Epithelial cell of esophagus (primary cell): ENCODE results near the gene PTPMT1.

ENCODE experiments used
- DNase-seq: peaks from one replicate; pipeline ENCODE4 v3.0.0; 2010; ENCODE audit warnings: low read depth
- H3K4me3 ChIP-seq: 2 replicates; pipeline ENCODE4 v1.5.1; 2011; ENCODE audit warnings: mild to moderate bottlenecking, low read length, control low read depth
- TF ChIP-seq, protein P1 (sequence below): IDR thresholded peaks from 2 replicates; pipeline ENCODE4 v1.5.1; 2011; ENCODE audit warnings: low read depth, mild to moderate bottlenecking, low read length, control low read depth, inconsistent platforms; ENCODE audit not compliant: insufficient read depth; ENCODE audit errors: missing control alignments

Gene PTPMT1

DNA sequence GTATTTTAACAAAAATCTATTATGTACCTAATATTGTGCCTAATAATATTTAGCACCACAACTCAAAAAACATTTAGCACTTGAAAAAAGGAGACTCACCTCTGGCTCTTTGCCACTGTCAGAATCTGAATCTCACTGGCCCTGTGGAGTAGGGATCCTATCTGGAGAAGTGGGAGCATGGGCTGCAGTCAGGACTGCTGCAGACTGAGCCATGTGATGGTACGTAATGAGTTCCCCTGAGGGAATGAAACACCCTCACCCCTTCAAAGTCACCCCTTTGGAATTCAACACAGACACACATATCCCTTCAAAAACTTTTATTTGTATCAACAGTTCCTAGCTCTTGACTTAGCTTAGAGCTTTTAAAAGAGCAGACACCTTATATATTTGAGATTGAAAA lies 6.5 kb downstream of the PTPMT1 start:
- TF ChIP-seq, protein P1, sequence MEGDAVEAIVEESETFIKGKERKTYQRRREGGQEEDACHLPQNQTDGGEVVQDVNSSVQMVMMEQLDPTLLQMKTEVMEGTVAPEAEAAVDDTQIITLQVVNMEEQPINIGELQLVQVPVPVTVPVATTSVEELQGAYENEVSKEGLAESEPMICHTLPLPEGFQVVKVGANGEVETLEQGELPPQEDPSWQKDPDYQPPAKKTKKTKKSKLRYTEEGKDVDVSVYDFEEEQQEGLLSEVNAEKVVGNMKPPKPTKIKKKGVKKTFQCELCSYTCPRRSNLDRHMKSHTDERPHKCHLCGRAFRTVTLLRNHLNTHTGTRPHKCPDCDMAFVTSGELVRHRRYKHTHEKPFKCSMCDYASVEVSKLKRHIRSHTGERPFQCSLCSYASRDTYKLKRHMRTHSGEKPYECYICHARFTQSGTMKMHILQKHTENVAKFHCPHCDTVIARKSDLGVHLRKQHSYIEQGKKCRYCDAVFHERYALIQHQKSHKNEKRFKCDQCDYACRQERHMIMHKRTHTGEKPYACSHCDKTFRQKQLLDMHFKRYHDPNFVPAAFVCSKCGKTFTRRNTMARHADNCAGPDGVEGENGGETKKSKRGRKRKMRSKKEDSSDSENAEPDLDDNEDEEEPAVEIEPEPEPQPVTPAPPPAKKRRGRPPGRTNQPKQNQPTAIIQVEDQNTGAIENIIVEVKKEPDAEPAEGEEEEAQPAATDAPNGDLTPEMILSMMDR = no peak
- no peak overlapping the region for H3K4me3 ChIP-seq
- peak; percentile 64 for DNase-seq

DNA sequence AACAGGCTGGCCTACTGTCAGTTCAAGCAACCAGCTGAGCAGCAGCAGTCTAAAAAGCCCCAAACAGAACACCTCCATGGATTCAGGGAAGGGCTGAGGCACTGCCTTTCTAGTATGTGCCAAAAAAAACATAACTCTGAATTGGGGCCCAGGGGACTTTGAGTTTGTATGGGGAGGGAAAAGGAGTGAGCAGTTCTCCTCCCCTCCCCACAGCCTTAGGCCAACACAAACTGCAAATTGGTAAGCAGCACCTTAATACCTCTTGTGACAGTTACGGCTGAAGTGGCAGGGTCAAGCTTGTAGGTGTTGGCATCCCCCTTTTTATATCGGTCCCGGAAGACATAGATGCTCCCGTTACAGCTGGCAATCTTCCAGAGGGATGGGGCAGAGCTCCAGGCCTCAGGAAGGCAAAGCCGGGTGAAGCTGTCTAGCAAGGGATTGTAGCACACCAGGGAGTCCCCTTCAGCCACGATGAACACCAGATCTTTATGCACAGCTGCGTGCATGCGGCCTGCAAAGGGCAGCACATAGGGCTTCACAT lies 7.4 kb downstream of the PTPMT1 start:
- DNase-seq = no peak
- no peak overlapping the region for H3K4me3 ChIP-seq
- TF ChIP-seq, protein P1 = no peak

GRCh38 chr11:47573321-47573720 lies 7.9 kb downstream of the PTPMT1 start:
- no peak overlapping the region for H3K4me3 ChIP-seq
- TF ChIP-seq, protein P1 = no peak

GRCh38 chr11:47577460-47578041 lies 12.2 kb downstream of the PTPMT1 start:
- H3K4me3 ChIP-seq = peak overlapping the region; percentile 70
- no peak for DNase-seq
- TF ChIP-seq, protein P1 = no peak

More at GRCh38 chr11:47573321-47573720, 7.9 kb downstream of the PTPMT1 start:
- no peak for DNase-seq

GRCh38 chr11:47578524-47579494 lies 13.4 kb downstream of the PTPMT1 start, which contains the start of the genes KBTBD4 and NDUFS3:
Gene KBTBD4 (minus strand): TSS chr11:47578970. CDS start chr11:47578951, 19 bp downstream.
Gene NDUFS3 (plus strand): TSS chr11:47579074. CDS start chr11:47579092, 18 bp downstream.
- DNase-seq = peak; percentile 92
- TF ChIP-seq, protein P1 = no peak
- H3K4me3 ChIP-seq = peak within 1 kb of the TSS; percentile 70

GRCh38 chr11:47583844-47584243 lies 18.4 kb downstream of the PTPMT1 start:
- TF ChIP-seq, protein P1 = no peak

More at GRCh38 chr11:47583844-47584243, 18.4 kb downstream of the PTPMT1 start:
- no peak for DNase-seq
- no peak overlapping the region for H3K4me3 ChIP-seq
